Type B pancreatic cell (in vitro differentiated cells): Measurements from ENCODE around the gene NOX5. TPM values are rescaled to one million over a fixed set of nuclear protein-coding genes. Genes with fewer than 3 reads are reported as not detected.

Experiments
- DNase-seq: peaks from one replicate; pipeline ENCODE4 v3.0.0; 2021; ENCODE audit warnings: mixed read lengths; ENCODE audit not compliant: unreplicated experiment; ENCODE audit errors: extremely low spot score
- H3K27ac Mint-ChIP-seq: 2 replicates; pipeline ENCODE4 v1.8.0; 2021; ENCODE audit warnings: mild to moderate bottlenecking, mixed read lengths
- H3K27me3 Mint-ChIP-seq: 2 replicates; pipeline ENCODE4 v1.8.0; 2021; ENCODE audit warnings: mixed read lengths
- H3K36me3 Mint-ChIP-seq: 2 replicates; pipeline ENCODE4 v1.8.0; 2021; ENCODE audit warnings: mixed read lengths
- H3K4me1 Mint-ChIP-seq: one replicate; pipeline ENCODE4 v1.8.0; 2021; ENCODE audit warnings: mixed read lengths; ENCODE audit not compliant: unreplicated experiment
- H3K4me3 Mint-ChIP-seq: 2 replicates; pipeline ENCODE4 v1.8.0; 2021; ENCODE audit warnings: mild to moderate bottlenecking, mixed read lengths
- H3K9me3 Mint-ChIP-seq: 2 replicates; pipeline ENCODE4 v1.8.0; 2021; ENCODE audit warnings: mixed read lengths
- total RNA-seq: library from RNA; stranded (reverse); gene quantifications from 2 replicates; pipeline ENCODE4 v1.2.1, GENCODE V29; 2021; ENCODE audit warnings: low replicate concordance
- TF ChIP-seq, protein P1 (sequence below): fragments of 200-600 bp; sonication (generic); conservative IDR thresholded peaks from 2 replicates; pipeline ENCODE4 v1.5.0; 2021; ENCODE audit warnings: antibody characterized with exemption, mild to moderate bottlenecking

Gene NOX5
- total RNA-seq, 1 donor from 2014 or later: not detected

DNA sequence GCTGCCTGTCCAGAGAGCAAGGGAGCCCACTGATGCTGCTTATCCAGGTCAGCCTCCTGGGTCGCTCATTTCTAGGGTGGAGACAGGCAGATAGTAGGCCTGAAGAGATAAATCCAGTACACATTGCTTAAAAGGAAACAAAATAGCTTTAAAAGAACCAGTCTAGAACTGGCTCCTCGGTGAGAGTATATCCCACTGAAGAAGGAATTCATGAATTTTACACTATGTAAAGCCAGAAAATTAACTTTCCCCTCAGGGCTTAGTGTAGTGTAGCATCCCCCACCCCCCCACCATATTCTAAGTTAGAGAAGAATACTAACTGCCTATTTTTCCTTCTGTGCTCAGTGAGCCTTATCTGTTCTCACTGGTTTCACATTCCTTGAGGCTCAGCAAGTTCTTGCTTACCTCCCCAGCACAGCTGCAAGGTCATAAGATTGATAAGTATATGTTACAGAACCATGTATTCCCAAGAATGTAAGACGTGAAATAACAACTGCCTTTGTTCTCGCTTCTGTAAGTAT is 30.5 kb upstream of the NOX5 start:
- peak overlapping the region; percentile 84 for H3K27ac Mint-ChIP-seq
- no peak for DNase-seq
- no peaks in the 10 kb centered on the region for H3K9me3 Mint-ChIP-seq
- no peaks in the 10 kb centered on the region for H3K27me3 Mint-ChIP-seq
- H3K36me3 Mint-ChIP-seq: no peaks in the 10 kb centered on the region
- no peak overlapping the region for H3K4me3 Mint-ChIP-seq
- TF ChIP-seq, protein P1, sequence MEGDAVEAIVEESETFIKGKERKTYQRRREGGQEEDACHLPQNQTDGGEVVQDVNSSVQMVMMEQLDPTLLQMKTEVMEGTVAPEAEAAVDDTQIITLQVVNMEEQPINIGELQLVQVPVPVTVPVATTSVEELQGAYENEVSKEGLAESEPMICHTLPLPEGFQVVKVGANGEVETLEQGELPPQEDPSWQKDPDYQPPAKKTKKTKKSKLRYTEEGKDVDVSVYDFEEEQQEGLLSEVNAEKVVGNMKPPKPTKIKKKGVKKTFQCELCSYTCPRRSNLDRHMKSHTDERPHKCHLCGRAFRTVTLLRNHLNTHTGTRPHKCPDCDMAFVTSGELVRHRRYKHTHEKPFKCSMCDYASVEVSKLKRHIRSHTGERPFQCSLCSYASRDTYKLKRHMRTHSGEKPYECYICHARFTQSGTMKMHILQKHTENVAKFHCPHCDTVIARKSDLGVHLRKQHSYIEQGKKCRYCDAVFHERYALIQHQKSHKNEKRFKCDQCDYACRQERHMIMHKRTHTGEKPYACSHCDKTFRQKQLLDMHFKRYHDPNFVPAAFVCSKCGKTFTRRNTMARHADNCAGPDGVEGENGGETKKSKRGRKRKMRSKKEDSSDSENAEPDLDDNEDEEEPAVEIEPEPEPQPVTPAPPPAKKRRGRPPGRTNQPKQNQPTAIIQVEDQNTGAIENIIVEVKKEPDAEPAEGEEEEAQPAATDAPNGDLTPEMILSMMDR: no peak
- H3K4me1 Mint-ChIP-seq: peaks cover 11% of the 10 kb centered on the region

DNA sequence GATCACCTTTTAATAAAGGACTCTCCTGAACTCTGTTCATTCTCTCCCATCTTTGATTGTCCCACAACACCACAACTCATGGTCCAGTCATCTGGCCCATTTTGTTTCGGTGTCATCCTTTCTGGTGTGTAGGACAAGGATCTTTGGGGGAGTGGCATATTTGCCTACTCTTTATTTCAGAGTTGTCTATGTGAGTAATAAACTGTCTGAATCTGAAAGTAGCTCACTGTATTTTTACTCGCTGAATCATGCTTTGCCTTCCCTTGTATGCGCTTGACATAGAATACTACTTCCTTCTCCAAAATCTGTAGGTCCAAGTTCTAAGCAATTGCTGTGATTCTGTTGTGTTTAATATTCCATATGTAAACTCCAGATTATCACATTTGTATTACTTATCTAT is 29.9 kb upstream of the NOX5 start:
- DNase-seq: no peak
- TF ChIP-seq, protein P1: no peak
- peaks cover 11% of the 10 kb centered on the region for H3K4me1 Mint-ChIP-seq
- peak overlapping the region; percentile 84 for H3K27ac Mint-ChIP-seq
- no peaks in the 10 kb centered on the region for H3K36me3 Mint-ChIP-seq
- H3K27me3 Mint-ChIP-seq: no peaks in the 10 kb centered on the region
- H3K9me3 Mint-ChIP-seq: no peaks in the 10 kb centered on the region
- H3K4me3 Mint-ChIP-seq: no peak overlapping the region

DNA sequence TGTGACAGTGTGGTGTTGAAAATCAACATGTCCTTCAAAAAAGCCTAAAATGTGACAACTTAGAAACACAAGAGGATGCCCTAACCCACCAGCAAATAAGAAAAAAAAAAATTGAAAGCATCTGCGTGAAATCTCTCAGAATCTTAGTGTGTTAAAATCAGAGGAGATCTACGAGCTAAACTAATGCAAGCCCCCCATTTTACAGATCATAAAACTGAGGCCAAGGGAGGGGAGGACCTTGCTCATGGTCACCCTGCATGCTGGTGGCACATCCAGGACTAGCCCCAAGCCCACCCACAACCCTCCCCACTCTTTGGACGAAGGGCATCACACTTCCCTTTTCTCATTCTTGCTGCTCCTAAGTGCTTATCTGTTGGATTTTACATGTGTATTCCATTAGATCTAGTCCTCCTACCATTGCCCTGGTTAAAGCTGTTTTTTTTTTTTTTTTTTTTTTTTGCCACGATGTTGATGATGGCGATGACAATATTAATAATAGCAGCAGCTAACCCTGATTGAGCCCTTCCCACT is 29.1 kb upstream of the NOX5 start:
- no peak overlapping the region for H3K27ac Mint-ChIP-seq
- H3K27me3 Mint-ChIP-seq: no peaks in the 10 kb centered on the region
- H3K4me3 Mint-ChIP-seq: no peak overlapping the region
- H3K9me3 Mint-ChIP-seq: no peaks in the 10 kb centered on the region
- peaks cover 11% of the 10 kb centered on the region for H3K4me1 Mint-ChIP-seq
- no peak for DNase-seq
- no peaks in the 10 kb centered on the region for H3K36me3 Mint-ChIP-seq
- TF ChIP-seq, protein P1: no peak

DNA sequence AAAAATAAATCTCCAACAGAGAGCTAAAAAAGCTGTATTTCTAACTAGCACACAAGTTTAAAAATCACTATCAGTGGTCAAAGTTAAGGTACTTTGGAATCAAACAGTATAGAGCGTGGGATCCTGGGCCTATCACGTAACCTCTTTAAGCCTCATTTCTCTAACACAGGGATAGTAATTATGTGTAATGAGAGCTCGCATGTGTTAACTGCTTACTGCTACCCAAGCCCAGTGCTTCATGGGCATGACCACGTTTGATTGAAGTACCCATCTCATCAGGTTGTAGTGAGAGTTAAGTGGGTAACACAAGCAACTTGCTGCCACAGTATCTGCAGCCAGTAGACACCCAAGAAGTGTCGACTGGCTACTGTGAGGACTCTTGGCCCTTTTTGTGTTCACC is 28.2 kb upstream of the NOX5 start:
- Mint-ChIP-seq H3K27me3 (peaks cover 3% of the 10 kb centered on the region), H3K9me3 (no peaks in the 10 kb centered on the region), H3K36me3 (no peaks in the 10 kb centered on the region), H3K27ac (no peak overlapping the region), H3K4me1 (peaks cover 11% of the 10 kb centered on the region), H3K4me3 (no peak overlapping the region)
- DNase-seq: no peak
- TF ChIP-seq, protein P1: no peak

DNA sequence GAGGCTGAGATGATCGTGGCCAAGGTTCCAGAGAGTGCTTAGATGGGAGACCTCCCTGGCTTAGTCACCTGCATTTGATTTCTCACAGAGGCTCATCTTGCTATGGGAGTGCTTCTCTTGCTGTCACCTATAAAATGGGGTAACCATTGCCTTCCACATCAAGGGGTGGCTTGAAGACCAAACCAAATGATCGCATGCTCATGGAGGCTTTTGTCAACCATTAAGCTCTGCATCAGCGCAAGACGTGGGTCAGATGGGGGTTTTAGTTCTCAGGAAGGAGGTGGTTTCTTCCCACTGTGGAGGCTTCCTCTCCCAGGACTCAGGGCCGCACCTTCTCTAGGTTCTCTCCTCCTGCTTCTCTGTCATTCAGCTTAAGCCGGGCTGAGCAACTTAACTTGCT is 27.4 kb upstream of the NOX5 start:
- Mint-ChIP-seq H3K4me1 (peaks cover 17% of the 10 kb centered on the region), H3K9me3 (no peaks in the 10 kb centered on the region), H3K36me3 (no peaks in the 10 kb centered on the region), H3K4me3 (no peak overlapping the region), H3K27me3 (peaks cover 3% of the 10 kb centered on the region), H3K27ac (no peak overlapping the region)
- TF ChIP-seq, protein P1: no peak
- no peak for DNase-seq
